Left ventricle myocardium superior (tissue), 1 donor: ENCODE measurements around the gene CACNA1G. TPM values are rescaled to one million over a fixed set of nuclear protein-coding genes. Genes with fewer than 3 reads are reported as not detected.

ENCODE experiments used
- ATAC-seq: fragments of 200-7000 bp; cut with Tn5 transposase; one replicate; pipeline ENCODE4 v1.9.1; 2020; ENCODE audit warnings: mild to moderate bottlenecking, moderate library complexity
- DNase-seq: peaks from one replicate; pipeline ENCODE4 v3.0.0-alpha.2; 2020
- intact Hi-C: fragments of 100-400 bp; cut with micrococcal nuclease; formaldehyde crosslinking; loops from one replicate; pipeline ENCODE4 v1.11.0; 2022
- long read RNA-seq: library from polyadenylated mRNA; unstranded; transcript quantifications from one replicate; pipeline ENCODE4 v2.0.0, GENCODE V29; 2021
- total RNA-seq: library from RNA; stranded (reverse); fragmentation: NEBNext Ultra II Directional; extraction: Animal tissue kit (Norgen Biotek cat#: 25700); gene quantifications from one replicate; pipeline ENCODE4 v1.2.1, GENCODE V29; 2021
- donor health status: DM: no; HTN: yes; CAD: no; lungs with severe emphysema.

Gene CACNA1G
- 0.25 TPM for total RNA-seq
- long read RNA-seq, partial matches to known transcripts: 0 of 1 reads
- long read RNA-seq, other reads (novel, unspliced or antisense): 1 of 1 reads

DNA sequence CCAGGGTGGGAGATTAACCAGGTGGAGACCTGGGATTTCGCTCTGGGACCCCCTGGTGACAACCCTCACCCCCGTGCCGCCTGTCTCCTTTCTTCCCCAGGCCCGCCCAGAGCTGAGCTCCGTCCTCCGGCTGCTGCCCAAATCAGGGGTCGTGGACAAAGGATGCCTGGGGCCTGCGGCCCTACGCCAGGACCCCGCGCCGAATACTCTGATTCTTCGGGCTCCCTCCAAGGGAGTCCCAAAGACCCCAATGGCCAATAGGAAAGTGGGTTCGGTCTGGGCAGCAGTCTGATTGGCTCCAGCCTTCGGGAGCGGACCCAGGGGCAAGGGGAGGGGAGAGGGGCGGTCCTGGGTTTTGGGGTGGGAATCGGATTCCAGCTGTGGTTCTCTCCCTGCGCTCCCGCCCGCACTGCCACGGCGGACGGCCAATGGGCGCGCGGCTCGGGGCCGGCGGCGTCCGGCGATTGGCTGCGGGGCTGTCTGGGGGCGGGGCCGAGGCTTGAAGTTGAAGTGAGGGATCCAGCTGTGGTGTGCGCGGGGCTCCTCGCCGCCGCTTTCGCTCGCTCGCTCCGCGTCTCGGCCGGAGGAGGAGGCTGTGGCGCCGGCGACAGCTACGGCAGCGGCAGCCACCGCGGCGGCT is at the start of gene CACNA1G:
CACNA1G (plus strand) TSS at position 531 of the 640 bp plus-strand sequence. CDS start 745 bp downstream, outside the sequence.
- ATAC-seq: peak; percentile 94
- intact Hi-C loops: no loop called here
- peak; percentile 93 for DNase-seq

DNA sequence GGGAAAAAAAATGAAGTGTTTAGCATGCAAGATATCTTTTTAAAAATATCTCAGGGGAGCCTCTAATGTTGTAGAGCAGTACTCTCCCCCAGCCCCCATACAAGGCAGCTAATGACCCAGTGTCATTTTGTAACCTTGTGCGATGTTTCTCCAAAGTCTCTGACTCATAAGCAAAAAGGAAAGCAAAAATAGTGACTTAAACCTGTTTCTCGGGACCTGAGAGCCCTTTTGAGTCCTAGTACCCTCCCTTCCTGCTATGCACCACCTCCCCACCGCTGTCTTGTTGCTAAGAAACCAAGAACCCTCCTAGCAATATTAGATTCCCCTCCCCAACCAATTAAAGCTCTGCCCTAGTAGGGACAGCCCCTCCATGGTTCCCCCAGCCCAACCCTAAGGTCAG is 49.5 kb upstream of the CACNA1G start:
- ATAC-seq (no peak), DNase-seq (no peak)
- intact Hi-C loops: no loop called here

DNA sequence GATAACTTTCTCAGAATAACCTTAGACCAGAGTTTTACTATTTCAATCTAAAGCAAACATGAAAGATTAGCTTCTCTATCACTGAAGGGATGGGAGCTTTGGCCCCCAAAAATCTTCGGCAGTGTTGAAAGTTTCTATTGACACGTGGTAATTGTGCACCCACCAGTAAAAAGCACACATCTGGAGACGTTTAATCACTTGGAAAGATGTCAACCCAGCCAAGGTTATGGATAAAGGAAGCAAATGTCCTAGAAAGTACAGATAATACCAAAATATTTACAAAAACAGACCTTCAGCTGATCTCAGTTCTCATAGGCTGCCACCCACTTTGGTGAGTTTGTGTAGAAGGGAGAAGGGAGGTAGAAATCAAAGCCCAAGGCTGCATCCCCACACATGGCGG is 47.0 kb upstream of the CACNA1G start:
- intact Hi-C loops: no loop called here
- no peak for ATAC-seq
- no peak for DNase-seq

DNA sequence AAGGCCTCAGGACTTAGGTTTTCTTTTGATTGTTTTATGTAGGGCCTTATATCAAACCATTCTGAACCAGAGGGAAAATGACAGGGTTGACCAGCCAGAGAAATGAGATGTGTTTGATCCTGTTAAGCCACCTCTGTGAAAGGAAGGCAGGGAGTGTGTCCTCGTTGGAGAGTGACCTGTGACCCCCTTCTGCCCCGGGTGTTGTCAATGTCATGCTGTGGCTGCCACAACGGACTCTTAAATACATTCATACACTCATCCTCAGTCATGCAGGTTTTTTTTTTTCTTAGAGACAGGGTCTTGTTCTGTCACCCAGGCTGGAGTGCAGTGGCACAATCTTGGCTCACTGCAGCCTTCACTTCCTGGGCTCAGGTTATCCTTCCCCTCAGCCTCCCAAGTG is 46.1 kb upstream of the CACNA1G start:
- ATAC-seq: no peak
- intact Hi-C loops: no loop called here
- DNase-seq: no peak

DNA sequence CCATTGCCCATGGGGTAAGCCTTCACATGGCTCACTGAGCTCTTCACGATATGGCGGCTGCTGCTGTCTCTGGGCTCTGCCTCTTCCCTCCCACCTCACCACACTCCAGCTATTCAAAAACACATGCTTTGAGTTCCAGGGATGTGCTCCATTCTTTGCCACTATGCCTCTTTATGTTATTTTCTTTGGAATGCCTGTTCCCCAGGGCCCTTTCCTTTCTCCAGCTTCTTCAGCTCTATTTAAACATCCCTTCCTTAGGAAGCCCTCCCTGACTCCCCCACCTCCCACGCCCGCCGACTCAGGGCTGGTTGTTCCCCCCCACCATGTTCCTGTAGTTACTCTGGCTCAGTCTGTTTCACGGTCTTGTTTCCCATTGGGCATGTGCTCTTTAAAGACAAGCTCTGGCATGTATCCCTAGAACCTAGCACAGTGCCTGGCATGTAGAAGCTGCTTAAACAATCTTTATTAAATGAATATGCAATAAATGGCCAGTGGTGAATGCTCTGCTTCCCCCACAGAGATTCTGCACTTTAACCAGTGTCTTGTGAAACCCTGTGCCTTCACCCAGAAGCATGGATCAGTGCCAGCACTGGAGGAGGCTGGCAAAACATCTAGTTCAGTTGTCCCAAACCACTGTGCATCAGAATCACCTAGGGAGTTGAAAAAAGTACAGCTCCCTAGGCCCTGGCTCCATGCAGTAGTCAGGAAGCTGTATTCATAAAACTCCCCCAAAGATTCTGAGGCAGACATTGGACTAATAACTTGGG is 45.4 kb upstream of the CACNA1G start:
- ATAC-seq (peak; percentile 65), DNase-seq (peak; percentile 64)
- intact Hi-C loops: no loop called here

DNA sequence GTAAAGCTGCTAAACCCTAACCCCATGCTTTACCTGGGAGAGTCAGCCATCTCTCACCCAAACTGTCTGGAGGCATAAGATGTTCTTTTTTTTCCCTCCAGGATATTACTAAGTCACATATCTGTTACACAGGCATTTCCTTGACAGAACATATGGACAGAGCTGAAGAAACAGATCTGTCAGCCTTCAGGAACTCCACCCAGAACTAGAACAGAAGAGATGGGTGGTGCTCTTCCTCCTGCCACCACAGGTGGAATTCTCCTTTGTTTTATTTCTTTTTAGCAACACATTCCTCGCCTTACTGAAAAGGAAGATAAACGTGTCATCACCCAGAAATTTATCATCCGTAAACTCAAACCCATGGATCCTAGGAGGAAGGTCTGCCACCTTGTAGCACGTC is 43.5 kb upstream of the CACNA1G start:
- no peak for DNase-seq
- intact Hi-C loops: no loop called here
- peak; percentile 40 for ATAC-seq

DNA sequence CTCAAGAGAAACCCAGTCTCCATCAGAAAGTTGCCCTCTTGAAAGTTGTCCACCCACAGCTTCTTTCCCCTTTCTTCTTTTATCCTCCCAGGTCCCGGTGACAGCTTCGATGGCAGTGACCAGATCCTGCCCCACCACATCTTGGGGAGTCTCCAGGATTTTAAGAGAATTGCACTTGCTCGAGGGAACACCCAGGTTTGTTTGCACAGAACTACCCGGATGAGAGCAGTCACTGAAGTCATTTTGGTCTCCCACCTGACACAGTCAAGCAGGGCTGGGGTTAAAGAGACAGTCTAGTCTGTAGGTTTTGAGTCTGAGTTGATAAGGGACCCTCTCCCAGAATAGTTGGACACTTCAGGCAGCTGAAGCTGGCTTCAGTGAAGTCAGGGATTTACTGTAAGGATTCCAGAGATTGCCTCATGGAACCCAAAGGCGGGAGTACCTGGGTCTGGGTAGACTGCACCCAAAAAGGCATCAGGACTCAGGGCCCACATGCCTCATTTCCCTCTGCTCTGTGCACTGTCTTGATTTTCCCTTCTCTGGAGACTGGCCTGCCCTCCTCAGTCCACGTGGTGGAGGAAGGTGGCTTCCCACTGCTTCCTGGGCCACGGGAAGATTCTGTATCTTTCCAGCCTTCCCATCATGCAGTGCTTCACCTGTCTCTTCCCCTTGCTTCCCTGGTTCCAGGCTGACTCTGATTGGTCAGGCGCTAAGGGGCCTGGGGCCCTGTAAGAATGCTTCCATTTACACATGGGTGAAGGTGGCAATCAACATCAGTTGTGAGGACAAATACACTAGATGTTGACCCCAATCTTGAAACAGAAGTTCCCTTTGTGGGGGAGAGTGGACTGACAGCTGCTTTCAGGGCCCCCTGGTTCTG is 42.8 kb upstream of the CACNA1G start:
- intact Hi-C loops: no loop called here
- no peak for DNase-seq
- no peak for ATAC-seq

DNA sequence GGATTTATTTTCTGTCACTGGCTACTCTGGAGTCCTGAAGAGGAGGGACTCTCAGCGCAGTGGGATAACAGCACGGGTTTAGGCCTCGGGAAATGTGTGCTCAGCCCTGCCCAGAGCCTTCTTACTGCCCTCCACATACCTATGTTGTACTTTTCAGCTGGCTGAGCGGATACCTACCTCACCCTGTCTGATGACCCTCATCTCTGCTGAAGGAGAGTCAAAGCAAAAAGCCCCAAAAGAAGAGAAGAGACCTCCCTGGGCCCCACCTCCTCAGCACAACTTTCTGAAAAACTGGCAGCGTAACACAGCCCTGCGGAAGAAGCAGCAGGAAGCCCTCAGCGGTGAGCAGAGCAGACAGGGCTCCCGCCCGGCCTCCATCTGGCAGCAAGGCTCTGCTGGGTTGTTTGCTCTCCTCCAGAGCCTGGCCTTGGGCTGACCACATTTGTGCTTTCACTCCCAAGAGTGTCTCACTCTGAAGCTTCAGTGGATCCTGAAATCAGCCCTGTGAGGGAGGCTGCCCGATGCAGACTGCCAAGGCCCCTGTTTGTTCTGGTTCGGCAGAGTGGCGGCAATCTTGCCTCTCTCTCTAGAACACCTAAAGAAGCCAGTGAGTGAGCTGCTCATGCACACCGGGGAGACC is 42.0 kb upstream of the CACNA1G start:
- intact Hi-C loops: no loop called here
- DNase-seq (no peak), ATAC-seq (no peak)

DNA sequence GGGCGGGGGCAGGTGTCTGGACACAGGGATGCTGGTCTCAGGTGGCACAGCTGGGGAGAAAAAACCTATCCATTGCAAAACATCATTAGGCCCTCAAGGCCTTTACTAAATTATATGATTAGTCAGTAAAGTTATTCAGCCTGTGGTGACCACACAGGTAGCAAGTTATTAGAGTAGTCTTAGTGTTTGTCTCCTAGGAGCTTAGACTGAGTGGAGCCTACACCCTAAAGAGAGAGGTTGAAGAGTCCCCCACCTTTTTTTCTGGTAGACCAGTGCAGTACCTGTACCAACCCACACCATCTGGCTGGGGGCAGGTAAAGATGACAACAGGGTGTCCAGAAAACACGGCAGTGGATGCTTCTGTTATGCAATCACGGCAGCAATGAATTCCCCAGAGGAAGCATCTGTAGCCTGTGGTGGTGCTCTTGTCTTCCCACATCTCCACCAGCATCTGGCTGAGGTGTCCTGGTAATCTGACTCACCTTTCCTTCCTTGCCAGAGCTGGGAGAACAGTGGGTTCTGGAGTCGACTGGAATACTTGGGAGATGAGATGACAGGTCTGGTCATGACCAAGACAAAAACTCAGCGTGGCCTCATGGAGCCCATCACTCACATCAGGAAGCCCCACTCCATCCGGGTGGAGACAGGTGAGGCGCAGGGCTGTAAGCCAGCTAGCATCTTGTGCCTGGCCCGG is 41.2 kb upstream of the CACNA1G start:
- ATAC-seq (no peak), DNase-seq (no peak)
- intact Hi-C loops: no loop called here

DNA sequence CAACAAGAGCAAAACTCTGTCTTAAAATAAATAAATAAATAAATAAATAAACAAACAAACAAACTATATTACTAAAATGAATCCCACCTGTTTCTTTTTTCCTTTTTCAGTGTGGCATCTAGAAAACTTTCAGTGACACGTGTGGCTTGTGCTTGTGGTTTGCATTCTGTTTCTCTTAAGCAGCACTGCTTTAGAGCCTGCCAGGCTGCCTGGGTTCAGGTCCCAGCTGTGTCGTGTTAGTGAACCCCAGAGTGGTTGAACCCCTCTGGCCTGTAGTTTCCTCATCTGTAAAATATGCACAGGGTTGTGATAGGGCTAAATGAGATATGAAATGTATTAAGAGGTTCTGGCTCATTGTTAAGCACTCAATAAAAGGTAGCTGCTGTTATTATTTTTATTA is 40.0 kb upstream of the CACNA1G start:
- no peak for DNase-seq
- ATAC-seq: no peak
- intact Hi-C loops: no loop called here

DNA sequence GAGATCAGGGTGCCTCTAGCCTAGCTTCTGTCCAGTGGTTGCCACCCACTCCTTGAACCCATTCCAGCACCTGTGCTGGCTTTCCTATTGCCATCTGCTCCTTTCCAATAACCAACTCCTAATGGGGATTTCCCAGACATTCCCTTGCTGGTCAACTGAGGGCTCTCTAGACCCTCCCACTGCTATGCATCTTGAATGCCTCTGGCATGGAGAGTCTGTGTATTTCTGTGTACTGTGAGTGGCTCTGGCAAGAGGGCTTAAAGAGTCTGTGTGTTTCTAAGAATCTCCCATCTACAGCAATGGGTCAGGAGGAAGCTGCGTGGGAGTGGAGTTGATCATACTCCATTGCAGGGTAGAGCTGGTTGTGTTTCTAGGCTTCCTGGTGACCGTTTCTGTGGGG is 39.0 kb upstream of the CACNA1G start:
- ATAC-seq (no peak), DNase-seq (no peak)
- intact Hi-C loops: no loop called here

DNA sequence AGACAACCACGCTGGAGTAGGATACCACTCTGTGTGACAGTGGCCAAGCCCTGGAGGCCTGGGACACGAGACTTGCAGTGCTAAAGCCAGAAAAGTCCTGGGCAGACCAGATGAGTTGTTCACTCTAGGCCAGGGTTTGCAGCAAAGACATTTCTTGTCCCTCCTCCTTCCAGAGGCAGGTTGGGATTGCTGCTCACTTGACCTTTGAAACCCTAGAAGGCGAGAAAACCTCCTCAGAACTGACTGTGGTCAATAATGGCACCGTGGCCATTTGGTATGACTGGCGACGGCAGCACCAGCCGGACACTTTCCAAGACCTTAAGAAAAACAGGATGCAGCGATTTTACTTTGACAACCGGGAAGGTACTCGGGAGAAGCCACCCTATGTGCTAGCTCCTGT is 37.7 kb upstream of the CACNA1G start:
- intact Hi-C loops: no loop called here
- no peak for ATAC-seq
- DNase-seq: no peak

DNA sequence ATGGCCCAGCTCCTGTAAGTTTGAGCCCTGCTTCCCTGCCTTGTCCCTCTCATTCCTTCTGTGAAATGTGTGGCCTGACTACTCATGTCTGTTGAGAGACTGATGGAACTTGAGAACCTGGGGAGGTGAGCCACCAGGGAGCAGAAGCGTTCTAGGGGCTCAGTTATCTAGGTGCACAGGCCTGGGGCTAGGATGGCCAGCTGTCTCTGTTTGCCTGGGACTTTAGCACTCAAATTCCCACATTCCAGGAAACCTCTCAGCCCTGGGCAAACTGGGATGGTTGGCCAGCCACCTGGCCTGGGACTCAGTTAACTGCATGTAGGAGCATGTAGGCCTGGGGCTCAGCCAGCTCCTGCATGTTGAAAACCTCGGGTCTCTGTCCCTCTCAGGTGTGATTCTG is 37.3 kb upstream of the CACNA1G start:
- no peak for DNase-seq
- intact Hi-C loops: no loop called here
- ATAC-seq: no peak

DNA sequence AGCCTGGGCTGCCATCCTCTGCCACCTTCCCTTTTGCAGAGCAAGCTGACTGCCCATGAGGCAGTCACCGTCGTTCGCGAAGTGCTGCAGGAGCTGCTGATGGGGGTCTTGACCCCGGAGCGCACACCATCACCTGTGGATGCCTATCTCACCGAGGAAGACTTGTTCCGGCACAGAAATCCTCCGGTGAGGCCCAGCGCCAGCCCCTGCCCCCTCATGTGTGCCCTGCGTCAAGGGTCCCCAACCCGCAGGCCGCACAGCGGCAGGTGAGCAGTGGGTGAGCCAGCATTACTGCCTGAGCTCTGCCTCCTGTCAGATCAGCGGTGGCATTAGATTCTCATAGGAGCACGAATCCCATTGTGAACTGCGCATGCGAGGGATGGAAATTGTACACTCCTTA is 35.7 kb upstream of the CACNA1G start:
- ATAC-seq (no peak), DNase-seq (no peak)
- intact Hi-C loops: no loop called here

DNA sequence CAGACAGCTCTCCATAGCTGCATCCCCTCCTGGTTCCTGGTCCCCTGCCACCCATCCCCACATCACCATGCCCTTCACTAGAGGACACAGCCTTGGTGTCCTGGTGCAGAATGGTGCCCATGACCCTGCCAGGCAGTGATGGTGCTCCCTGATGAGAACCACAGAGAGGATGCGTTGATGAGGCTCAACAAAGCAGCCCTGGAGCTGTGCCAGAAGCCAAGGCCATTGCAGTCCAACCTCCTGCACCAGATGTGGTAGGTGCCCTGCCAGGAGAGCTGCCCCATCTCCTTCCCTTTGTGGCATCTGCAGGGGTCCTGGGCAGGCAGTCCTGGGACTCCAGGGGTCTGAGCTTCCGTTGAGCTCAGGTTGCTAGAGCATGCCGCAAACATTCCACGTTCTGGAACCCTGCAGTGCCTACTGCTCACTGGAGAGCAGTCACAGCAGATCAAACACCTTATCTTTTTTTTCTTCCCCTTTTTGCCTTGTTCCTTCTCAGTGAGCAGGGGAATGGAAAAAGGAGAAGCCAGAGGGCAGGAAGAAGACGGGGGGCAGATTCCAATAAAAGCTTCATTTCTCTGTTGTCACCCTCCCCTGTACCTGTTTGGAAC is 33.3 kb upstream of the CACNA1G start:
- ATAC-seq (no peak), DNase-seq (no peak)
- intact Hi-C loops: no loop called here

DNA sequence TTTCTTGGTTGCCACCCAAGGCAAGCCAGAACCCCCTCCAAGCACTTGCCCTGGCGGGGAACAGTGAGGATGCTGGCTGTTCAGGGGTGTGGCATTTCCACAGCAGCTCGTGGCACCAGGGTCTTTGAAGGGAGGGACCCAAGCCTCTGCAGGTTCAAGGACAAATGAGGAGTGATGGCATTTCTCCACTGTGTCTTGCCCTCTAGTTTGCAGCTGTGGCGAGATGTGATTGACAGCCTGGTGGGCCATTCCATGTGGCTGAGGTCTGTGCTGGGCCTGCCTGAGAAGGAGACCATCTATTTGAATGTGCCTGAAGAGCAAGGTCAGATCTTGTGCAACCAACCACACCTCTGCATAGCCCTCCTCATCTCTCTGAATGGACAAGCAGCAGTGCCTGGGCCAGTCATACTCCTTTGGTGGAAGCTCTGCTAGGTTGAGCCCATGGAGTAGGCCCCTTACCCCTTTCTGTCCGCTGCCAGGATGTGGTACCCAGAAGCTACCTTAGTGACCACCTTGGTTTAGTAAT is 32.5 kb upstream of the CACNA1G start:
- ATAC-seq (no peak), DNase-seq (no peak)
- intact Hi-C loops: no loop called here

DNA sequence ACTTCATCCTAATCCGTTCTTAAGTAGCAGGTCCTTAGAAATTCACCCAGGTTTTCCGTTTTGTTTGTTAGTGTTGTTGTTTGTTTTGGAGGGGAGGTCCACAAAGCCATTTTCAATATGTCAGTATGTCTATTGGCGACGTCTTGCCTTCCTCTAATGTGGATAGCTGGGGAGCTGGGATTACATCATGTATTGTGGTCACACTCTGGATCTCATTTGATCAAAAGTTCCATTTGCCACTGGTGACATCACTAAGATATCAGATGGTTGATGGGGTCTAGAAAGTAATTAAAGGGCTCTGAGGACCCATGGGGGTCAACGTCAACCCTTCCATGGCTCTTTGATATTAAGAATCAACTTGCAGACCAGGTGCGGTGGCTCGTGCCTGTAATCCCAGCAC is 30.7 kb upstream of the CACNA1G start:
- ATAC-seq (no peak), DNase-seq (no peak)
- intact Hi-C loops: no loop called here

DNA sequence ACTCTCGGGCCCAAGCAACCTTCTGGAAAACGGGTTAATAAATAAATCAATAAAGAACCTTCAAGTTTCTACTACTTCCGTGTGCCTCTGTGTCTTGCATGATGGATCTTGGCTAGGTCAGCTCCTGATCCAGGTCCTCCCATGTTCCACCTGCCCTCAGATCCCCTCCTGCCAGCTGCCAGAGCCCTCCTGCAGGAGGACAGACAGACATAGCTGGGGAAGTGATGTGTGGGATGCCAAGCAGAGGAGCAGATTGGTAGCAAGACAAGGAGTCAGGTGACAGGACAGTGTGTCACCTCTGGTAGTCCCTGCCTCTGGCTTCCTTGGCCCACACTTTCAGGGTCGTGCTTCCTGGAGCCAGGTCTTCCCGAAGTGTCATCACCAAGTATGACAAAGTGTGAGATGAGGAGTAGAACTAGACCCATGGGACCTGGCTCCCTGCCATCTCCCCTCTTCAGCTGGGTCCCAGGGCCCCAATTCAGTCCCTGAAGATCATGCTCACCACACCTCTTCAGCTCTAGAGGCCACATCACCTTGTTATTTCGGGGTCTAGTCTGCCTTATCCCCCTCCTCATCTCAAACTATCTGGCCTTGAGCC is 29.0 kb upstream of the CACNA1G start:
- ATAC-seq: no peak
- intact Hi-C loops: no loop called here
- no peak for DNase-seq
